Measurements from ENCODE around the gene SYTL3.
"Not testable (repeated sequence)": the region's sequence is repeated elsewhere in the genome, so short reads cannot be mapped to it uniquely, and the experiment has no call there.

The SYTL3 gene

DNA sequence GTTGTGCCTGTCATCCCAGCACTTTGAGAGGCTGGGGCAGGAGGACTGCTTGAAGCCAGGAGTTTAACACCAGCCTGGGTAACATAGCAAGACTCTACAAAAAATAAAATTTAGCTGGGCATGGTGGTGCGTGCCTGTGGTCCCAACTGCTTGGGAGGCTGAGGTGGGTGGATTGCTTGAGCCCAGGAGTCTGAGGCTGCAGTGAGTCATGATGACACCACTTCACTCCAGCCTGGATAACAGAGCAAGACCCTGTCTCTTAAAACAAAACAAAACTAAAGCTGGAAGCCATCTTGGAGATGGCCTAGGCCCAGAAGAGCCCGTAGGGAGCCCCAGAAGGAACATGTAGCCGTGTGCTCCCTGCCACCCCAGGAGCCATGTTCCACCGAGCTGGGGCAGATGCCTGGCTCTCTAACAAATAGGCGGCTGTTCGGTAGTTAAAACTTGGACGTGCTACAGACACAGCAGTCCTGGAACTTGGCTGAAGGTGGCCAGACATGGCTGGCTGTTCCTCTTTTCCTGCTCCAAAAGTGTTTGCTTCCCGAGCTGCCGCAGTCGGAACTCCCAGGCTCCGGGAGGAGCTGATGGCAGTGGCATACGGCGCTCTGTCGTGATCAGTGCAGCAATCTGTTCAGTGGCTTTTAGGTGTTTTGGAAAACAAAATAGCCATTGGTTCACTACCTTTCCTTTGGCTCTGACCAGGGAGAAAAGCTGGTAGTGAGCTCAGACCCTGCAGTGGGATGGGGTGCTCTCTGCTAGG lies 42.3 kb upstream of the SYTL3 start:
- TF ChIP-seq, protein P1, sequence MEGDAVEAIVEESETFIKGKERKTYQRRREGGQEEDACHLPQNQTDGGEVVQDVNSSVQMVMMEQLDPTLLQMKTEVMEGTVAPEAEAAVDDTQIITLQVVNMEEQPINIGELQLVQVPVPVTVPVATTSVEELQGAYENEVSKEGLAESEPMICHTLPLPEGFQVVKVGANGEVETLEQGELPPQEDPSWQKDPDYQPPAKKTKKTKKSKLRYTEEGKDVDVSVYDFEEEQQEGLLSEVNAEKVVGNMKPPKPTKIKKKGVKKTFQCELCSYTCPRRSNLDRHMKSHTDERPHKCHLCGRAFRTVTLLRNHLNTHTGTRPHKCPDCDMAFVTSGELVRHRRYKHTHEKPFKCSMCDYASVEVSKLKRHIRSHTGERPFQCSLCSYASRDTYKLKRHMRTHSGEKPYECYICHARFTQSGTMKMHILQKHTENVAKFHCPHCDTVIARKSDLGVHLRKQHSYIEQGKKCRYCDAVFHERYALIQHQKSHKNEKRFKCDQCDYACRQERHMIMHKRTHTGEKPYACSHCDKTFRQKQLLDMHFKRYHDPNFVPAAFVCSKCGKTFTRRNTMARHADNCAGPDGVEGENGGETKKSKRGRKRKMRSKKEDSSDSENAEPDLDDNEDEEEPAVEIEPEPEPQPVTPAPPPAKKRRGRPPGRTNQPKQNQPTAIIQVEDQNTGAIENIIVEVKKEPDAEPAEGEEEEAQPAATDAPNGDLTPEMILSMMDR (IDR thresholded peaks at IDR 0.05; ENCODE audit: low read depth, low read length) = no peak
- DNase-seq (ENCODE audit: extremely low read depth, low read depth) = no peak

DNA sequence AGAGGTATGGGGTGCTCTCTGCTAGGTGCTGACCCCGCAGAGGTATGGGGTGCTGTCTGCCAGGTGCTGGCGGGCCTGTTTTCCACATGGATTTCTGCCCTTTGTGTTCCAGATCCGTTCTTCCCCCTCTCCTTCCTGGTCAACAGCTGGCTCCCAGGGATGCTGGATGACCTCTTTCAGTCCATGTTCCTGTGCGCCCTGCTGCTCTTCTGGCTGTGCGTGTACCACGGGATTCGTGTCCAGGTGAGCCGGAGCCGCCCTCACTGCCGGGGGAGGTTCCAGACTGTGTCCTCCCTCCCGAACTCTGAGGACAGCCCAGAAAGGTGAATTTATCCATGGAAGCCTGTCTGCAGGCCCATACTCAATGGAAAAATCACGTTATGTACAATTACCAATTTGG lies 41.6 kb upstream of the SYTL3 start:
- TF ChIP-seq, protein P1 (IDR thresholded peaks at IDR 0.05; ENCODE audit: low read depth, low read length) = no peak
- DNase-seq (ENCODE audit: extremely low read depth, low read depth) = no peak

DNA sequence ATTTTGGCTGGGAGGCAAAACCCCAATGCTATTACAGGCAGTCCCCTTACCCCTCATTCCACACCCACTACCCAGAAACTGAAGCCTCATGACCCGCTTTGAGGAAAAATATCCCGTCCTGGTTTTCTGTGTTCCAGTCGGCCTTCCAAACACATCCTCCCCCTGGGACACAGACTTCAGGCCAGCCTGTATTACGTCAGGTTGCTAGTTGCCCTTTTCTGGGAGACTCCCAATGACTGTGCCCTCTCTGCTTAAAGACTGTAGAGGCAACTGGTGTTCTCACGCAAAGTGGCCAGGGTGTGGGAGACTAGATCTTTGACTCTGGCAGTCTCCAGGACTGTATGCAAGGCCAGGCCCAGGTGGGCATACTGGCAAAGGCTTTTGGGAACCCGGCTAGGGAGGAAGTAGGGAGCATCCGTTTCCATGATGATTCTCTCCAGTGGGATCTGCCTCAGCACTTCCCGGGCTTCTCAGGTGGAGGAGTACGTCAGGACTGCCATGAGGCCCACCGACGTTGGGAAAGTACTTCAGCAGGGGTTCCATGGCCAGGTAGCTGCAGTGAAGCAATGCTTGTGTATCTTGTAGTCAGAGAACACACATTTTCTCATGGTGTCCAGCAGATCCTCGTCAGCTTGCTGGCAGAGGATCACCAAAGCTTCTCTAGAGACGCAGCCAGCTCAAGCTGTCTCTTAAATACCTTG lies 40.2 kb upstream of the SYTL3 start:
- TF ChIP-seq, protein P1 (IDR thresholded peaks at IDR 0.05; ENCODE audit: low read depth, low read length) = no peak
- no peak for DNase-seq (ENCODE audit: extremely low read depth, low read depth)

DNA sequence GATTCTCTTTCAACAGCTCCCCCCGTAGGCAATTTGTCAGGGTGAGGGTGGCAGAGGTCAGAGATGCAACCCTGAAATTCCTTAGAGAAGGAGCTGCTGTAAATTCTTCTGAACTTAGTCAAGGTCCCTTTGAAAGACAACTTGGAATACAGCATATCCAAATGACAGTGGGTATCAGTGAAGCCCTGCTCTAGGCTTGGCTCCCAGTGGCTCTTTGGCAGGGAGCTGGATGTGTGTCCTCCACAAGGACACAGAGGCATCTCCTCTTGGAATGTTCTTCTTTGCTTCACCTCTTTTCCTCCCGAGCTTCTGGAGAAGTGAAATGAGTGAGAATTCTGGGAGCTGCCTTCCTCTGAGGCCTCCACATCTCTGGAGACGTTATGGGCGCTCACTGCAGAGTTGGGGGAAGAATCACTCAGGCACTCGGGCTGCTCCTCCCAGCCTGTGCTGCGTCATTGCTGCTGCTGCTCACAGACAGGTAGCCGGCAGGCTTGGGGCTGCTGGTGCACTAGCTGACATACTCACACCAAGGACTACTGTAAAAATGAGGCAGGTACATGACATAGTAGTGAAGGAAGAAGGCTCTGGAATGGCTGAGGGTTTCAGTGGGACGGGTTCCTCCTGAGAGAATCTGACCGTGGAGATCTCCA lies 39.4 kb upstream of the SYTL3 start:
- DNase-seq (ENCODE audit: extremely low read depth, low read depth) = no peak
- TF ChIP-seq, protein P1 (IDR thresholded peaks at IDR 0.05; ENCODE audit: low read depth, low read length) = no peak

DNA sequence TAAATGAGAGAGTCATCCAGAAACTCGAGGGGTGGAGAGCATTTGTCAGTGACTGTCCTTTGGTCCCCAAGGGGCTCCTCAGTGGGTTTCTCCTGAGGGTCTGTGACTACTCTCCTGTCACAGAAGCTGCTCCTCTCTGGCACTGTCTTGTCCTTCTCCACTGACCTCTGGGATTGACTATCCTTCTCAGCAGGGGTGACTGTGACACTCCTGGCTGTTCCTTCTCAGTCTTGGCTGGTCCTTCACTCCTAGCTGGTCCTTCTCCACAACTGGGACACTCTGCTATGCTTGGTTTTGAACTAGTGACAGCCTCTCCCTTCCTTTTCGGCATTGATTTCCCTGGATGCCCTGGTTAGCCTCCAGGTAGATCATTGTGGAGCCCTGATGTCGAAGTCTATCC lies 38.8 kb upstream of the SYTL3 start:
- no peak for DNase-seq (ENCODE audit: extremely low read depth, low read depth)
- TF ChIP-seq, protein P1 (IDR thresholded peaks at IDR 0.05; ENCODE audit: low read depth, low read length) = no peak

DNA sequence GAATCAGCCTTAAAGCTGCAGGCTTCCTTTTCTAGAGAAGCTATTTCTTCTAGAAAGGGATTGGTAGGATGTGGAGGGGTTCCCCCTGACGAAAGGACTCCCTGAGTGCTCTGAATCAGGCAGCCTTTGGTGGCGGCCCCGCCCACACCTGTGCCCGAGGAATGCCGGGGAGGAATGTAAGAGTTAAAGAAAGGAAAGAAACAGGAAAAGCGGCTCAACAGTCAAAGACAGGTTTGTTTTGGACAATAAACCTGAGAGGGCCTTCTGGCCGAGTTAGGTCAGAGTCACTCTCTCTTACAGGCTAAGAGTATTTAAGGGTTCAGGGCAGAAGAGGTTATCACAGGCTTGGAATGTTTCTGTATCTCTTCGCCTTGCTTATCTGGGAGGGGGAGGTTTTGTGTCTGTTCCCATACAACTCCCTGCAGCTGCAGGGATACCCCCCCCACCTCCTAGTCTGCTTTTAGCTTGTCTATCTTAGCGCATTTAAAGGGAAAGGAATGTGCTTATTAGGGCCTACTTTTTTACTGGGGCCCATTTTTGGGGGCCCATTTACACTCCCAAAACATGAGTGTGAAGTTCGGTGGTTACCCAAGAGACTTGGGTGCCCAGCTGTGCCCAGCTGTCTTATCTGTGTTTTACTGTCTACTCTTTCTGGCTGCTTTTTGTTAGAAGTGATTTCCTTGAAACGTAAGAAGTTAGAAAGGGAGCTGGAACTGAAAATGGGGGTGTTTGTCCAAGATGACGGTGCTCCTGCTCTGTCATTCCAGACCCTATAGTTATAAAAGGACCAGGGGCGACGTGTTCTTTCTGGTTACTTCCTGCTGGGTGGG lies 38.1 kb upstream of the SYTL3 start:
- no peak for DNase-seq (ENCODE audit: extremely low read depth, low read depth)
- TF ChIP-seq, protein P1 (IDR thresholded peaks at IDR 0.05; ENCODE audit: low read depth, low read length) = no peak

DNA sequence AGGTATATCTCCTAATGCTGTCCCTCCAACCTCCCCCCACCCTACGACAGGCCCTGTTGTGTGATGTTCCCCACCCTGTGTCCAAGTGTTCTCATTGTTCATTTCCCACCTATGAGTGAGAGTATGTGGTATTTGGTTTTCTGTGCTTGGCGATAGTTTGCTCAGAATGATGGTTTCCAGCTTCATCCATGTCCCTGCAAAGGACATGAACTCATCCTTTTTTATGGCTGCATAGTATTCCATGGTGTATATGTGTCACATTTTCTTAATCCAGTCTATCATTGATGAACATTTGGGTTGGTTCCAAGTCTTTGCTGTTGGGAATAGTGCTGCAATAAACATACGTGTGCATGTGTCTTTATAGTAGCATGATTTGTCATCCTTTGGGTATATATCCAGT lies 35.2 kb upstream of the SYTL3 start:
- DNase-seq (ENCODE audit: extremely low read depth, low read depth) = not testable (repeated sequence)

DNA sequence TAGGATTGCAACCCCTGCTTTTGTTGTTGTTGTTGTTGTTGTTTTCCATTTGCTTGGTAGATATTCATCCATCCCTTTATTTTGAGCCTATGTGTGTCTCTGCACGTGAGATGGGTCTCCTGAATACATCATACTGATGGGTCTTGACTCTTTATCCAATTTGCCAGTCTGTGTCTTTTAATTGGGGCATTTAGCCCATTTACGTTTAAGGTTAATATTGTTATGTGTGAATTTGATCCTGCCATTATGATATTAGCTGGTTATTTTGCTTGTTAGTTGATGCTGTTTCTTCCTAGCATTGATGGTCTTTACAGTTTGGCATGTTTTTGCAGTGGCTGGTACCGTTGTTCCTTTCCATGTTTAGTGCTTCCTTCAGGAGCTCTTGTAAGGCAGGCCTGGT lies 31.6 kb upstream of the SYTL3 start:
- not testable (repeated sequence) for DNase-seq (ENCODE audit: extremely low read depth, low read depth)
